HG03432 (cell line): ENCODE data around the gene MIPOL1.
"Not testable (repeated sequence)": the region's sequence is repeated elsewhere in the genome, so short reads cannot be mapped to it uniquely, and the experiment has no call there.

Experiments used
- ATAC-seq: cut with Tn5 transposase; IDR thresholded peaks from one replicate; pipeline ENCODE4 v1.9.1; 2021; ENCODE audit warnings: mild to moderate bottlenecking, moderate library complexity; ENCODE audit not compliant: unreplicated experiment

Gene MIPOL1

DNA sequence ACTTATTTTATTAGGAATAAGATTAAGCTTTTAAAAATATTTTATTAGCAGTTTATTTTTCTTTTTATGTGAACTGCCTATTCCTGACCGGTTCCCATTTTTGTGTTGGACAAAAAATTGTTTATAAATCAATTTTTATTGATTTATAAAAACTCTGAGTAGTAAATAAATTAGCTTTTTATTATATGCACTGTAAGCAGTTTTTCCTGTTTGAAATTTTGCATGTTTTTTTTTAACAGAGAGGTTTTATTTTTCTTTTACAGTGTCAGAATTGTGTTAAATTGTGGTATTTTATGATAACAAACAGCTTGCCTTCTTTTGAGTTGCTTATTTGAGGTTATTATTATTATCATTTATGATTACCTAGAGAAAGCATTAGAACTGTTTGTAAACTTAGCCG, 329.3 kb downstream of the MIPOL1 start:
- ATAC-seq, result no peak

DNA sequence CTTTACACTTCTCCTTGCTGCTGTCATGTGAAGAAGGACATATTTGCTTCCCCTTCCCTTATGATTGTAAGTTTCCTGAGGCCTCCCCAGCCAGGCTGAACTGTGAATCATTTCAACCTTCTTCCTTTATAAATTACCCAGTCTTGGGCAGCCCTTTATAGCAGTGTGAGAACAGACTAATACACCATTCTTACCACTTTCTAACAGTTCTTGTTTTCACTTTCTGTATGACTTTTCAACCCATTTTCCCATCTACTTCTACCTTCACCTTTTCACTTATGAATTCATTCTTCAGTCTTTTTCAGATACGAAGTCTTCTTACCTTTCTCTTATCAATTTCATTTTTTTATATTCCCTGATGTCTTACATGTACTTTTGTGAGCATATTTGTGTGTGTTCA, 342.3 kb downstream of the MIPOL1 start:
- ATAC-seq, result no peak

DNA sequence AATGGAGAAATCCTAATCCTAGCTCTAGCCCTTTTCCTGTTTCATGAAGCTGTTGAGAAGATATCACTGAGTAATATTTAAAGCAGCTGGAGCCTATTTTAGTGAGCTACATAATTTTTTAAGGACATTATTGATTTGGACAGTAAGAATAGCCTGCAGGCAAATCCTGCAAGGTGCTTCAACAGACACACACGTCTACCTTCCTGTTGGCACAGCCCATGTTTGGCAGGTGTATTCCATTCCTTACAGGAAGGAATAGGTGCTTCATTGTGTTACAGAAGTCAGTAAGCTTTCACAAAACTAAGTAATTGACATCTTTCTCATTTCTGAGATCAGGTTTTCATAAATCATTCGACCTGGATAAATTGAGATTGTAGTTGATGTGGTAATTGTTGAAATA, 346.7 kb downstream of the MIPOL1 start:
- no peak for ATAC-seq

DNA sequence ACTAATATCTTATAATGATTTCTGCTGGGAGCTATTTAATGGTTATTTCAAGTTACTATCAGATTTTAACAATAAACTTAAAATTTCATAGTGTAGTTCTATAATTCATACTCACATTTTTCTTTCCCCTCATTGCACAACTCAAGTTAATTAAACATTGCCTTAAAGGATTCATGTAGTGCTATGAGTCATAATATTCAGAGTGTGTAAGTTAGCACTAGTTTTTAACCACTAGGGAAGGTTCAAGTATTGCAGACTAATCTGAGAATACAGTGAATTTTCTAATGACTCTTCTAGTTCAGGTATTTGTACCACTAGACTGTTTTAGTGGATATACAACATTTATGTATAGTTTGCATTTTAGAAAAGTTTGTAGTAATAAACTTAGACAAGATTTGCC, 347.4 kb downstream of the MIPOL1 start:
- ATAC-seq, result no peak

DNA sequence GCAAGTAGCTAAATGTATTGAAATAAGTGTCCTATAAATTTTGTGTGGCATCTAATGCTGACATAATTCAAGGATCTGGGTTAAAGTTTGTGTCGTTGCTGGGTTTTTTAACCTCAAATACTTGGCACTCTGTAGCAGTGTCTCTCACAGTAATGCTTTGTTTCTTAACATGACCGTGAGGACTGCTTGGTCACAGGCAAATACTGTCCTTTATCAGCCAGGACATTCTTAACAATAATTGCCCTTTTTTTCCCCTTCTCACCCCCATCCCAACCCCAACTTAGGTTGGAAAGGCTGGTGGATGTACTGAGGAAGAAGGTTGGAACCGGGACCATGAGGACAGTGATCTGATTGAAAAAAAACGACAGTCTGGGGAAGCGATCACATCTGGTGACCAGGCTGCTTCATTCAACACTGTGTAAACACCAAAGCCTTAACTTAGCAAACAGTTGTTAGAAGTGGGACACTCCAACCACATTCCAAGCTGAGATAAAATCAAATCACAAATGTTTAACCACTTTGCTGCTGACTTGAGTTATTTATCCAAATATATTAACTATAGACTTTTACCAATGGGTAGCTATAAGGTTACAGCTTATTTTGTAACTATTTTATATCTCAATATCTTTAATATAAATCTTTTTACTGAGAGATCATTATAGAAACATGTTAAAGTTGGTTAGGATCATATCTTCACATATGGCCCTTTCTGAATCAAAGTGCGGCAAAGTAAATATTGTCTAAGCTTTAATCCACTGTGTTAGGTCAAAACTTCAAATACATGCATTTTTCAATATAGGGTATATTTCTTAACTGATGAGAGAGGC, 349.1 kb downstream of the MIPOL1 start:
- no peak for ATAC-seq

- ATAC-seq, result no peak
These were observed 352.8 kb downstream of the MIPOL1 start for GRCh38 chr14:37550511-37550910.

GRCh38 chr14:37551119-37551518, 353.4 kb downstream of the MIPOL1 start:
- no peak for ATAC-seq

- no peak for ATAC-seq
These were observed 356.3 kb downstream of the MIPOL1 start for GRCh38 chr14:37553935-37554550.

DNA sequence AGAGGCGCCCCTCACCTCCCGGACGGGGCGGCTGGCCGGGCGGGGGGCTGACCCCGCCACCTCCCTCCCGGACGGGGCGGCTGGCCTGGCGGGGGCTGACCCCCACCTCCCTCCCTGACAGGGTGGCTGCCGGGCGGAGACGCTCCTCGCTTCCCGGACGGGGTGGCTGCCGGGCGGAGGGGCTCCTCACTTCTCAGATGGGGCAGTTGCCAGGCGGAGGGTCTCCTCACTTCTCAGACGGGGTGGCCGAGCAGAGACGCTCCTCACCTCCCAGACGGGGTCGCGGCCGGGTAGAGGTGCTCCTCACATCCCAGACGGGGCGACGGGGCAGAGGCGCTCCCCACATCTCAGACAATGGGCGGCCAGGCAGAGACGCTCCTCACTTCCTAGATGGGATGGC, 357.9 kb downstream of the MIPOL1 start:
- not testable (repeated sequence) for ATAC-seq

- no peak for ATAC-seq
These were observed 361.0 kb downstream of the MIPOL1 start for GRCh38 chr14:37558740-37559139.

DNA sequence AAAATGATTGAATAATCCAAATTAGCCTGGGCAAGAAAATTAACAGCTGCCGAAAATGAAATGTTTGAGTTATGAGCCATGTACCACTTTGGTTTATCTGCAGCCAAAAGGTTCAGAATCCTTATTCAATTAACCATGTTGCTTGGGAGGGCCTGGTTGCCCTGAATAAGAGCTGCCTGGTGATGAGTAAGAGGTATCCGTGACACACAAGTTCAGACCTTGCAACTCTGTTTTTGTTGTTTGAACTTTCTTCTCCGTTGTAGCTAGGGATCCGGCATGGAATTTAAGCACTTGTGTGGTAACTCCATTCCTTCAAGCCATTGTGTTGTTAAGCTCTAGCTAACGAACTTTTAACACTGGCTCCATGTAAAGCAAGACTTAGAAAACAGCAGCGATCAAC, 361.6 kb downstream of the MIPOL1 start:
- ATAC-seq, result no peak

DNA sequence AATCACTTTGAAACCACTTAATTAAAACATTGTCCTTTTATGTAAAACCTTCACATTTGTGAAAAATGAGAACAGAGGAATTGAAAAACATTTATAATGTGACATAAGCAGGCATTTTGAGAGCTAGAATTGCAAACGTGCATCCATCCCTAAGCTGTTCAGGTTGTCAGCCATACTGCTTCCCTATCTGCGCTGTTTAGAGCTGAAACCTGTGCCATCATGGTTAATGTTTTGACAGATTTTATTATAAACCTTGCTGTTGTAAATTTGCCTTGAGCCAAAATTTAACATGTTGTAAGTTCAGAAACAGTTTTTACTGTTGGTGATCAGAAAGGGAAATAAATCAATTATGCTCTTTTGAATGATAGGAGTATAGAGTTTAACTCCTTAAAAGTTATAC, 365.5 kb downstream of the MIPOL1 start:
- ATAC-seq, result no peak

DNA sequence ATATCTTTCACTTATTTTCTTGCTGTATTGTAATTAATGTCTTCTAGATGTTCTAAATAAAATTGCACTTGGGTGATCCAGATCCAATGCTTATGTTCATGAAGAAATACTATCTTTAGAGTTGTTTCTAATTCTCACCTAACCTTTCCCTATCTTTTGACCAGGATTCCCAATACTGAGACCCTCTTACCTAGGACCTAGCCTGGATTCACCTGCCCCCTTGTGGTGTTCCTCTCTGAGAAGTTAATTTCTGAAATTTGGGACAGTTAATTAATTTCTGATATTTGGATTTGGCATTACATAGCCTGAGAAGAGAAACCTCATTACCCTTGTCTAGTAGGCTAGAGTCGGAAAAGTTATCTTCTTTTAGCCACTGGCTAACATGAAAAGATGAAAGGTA, 367.8 kb downstream of the MIPOL1 start:
- ATAC-seq, result no peak

- ATAC-seq, result no peak
These were observed 369.2 kb downstream of the MIPOL1 start for GRCh38 chr14:37566811-37567371.

DNA sequence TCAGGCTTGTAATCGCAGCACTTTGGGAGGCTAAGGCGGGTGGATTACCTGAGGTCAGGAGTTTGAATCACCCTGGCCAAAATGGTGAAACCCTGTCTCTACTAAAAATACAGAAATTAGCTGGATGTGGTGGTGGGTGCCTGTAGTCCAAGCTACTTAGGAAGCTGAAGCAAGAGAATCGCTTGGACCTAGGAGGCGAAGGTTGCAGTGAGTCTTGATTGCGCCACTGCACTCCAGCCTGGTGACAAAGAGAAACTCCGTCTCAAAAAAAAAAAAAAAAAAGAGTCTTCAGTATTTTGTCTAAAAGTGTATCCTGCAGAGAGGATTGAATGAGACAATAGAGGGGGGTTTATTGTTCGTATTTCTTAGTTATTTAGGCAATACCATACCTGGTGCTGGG, 372.0 kb downstream of the MIPOL1 start:
- no peak for ATAC-seq

GRCh38 chr14:37571391-37571790, 373.7 kb downstream of the MIPOL1 start:
- ATAC-seq, result no peak

GRCh38 chr14:37573356-37573755, 375.6 kb downstream of the MIPOL1 start:
- no peak for ATAC-seq

- ATAC-seq, result no peak
These were observed 381.5 kb downstream of the MIPOL1 start for GRCh38 chr14:37579274-37579673.

DNA sequence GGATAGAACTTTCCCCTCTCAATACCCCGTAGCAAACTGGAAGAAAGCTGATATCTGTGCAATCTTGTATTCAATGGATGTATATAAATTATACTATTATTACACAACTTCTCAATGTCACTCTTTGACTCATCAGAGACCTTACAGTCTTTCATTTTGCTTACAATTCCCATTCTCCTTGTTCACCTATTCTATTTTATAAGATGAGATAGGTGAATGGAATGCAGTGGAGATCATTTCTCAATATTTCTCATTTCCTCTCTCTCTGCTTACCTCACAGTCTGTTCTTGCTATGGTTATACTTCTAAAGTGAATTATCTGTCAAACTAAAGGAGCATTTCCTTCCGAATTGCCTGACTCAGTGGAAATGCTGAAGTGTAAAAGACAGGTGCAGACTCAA, 382.4 kb downstream of the MIPOL1 start:
- no peak for ATAC-seq

- ATAC-seq, result no peak
These were observed 385.8 kb downstream of the MIPOL1 start for GRCh38 chr14:37583358-37584210.
